HepG2 (cell line): ENCODE measurements around the gene UBC. TPM values are rescaled to one million over a fixed set of nuclear protein-coding genes. Genes with fewer than 3 reads are reported as not detected.
A peak's percentile ranks its signal among the peaks of the same experiment; 100 is the strongest.

Source experiments
- FOSL2 ChIP-seq: sonication (generic); formaldehyde crosslinking; IDR thresholded peaks from 2 replicates; pipeline ENCODE4 v1.4.0; 2020; ENCODE audit warnings: missing genetic modification reagents
- GATAD1 ChIP-seq: IDR thresholded peaks from 2 replicates; pipeline ENCODE4 v1.6.1; 2016; ENCODE audit warnings: missing genetic modification reagents, missing compliant biosample characterization
- GLI4 ChIP-seq: sonication (generic); formaldehyde crosslinking; IDR thresholded peaks from 2 replicates; pipeline ENCODE4 v1.5.1; 2020; ENCODE audit warnings: missing genetic modification reagents, mild to moderate bottlenecking, moderate library complexity, borderline replicate concordance
- KDM5A ChIP-seq: fragments of 200-600 bp; sonication (generic); IDR thresholded peaks from 2 replicates; pipeline ENCODE4 v1.7.0; 2018; ENCODE audit warnings: antibody characterized with exemption, mild to moderate bottlenecking, low read length, borderline replicate concordance
- NCOA5 ChIP-seq: sonication (generic); formaldehyde crosslinking; IDR thresholded peaks from 2 replicates; pipeline ENCODE4 v1.4.0; 2020; ENCODE audit warnings: missing genetic modification reagents
- SALL1 ChIP-seq: sonication (generic); formaldehyde crosslinking; IDR thresholded peaks from 2 replicates; pipeline ENCODE4 v1.8.0; 2022; ENCODE audit warnings: mild to moderate bottlenecking, missing genetic modification reagents
- SAP130 ChIP-seq: IDR thresholded peaks from 2 replicates; pipeline ENCODE4 v1.6.1; 2016; ENCODE audit warnings: low read depth
- SIN3A ChIP-seq: IDR thresholded peaks from 2 replicates; pipeline ENCODE4 v1.6.1; 2011; ENCODE audit warnings: low read depth, mild to moderate bottlenecking, control low read depth, low read length, borderline replicate concordance
- SMARCE1 ChIP-seq: fragments of 450-650 bp; IDR thresholded peaks from 2 replicates; pipeline ENCODE4 v1.6.1; 2017; ENCODE audit warnings: borderline replicate concordance
- SOX13 ChIP-seq, 3 experiments: fragments of 450-650 bp in 1 of 3; sonication (generic) in 1 of 3; formaldehyde crosslinking in 1 of 3; IDR thresholded peaks in 2 of 3; conservative IDR thresholded peaks in 1 of 3; 2 replicates each; pipeline versions ENCODE4 v1.5.0 to v1.6.1; 2016 to 2020; ENCODE audit warnings: antibody characterized with exemption in 1 of 3, mild to moderate bottlenecking in 1 of 3, missing compliant biosample characterization in 1 of 3, missing genetic modification reagents in 1 of 3, moderate library complexity in 1 of 3
- YEATS2 ChIP-seq: sonication (generic); formaldehyde crosslinking; IDR thresholded peaks from 2 replicates; pipeline ENCODE4 v1.4.0; 2020; ENCODE audit warnings: missing genetic modification reagents, borderline replicate concordance
- ZNF207 ChIP-seq: fragments of 450-650 bp; IDR thresholded peaks from 2 replicates; pipeline ENCODE4 v1.6.1; 2016; ENCODE audit warnings: antibody characterized with exemption, borderline replicate concordance
- ZNF567 ChIP-seq: sonication (generic); formaldehyde crosslinking; IDR thresholded peaks from 2 replicates; pipeline ENCODE4 v1.8.1; 2023; ENCODE audit warnings: mild to moderate bottlenecking, missing genetic modification reagents, borderline replicate concordance
- ZNF569 ChIP-seq: sonication (generic); formaldehyde crosslinking; IDR thresholded peaks from 2 replicates; pipeline ENCODE4 v1.5.0; 2020; ENCODE audit warnings: mild to moderate bottlenecking, missing genetic modification reagents, moderate library complexity, borderline replicate concordance
- ZNF766 ChIP-seq: sonication (generic); formaldehyde crosslinking; IDR thresholded peaks from 2 replicates; pipeline ENCODE4 v1.5.0; 2020; ENCODE audit warnings: missing genetic modification reagents, borderline replicate concordance
- ZNF772 ChIP-seq: sonication (generic); formaldehyde crosslinking; IDR thresholded peaks from 2 replicates; pipeline ENCODE4 v1.5.0; 2020; ENCODE audit warnings: mild to moderate bottlenecking, missing genetic modification reagents
- ZNF891 ChIP-seq: sonication (generic); formaldehyde crosslinking; IDR thresholded peaks from 2 replicates; pipeline ENCODE4 v1.5.0; 2020; ENCODE audit warnings: mild to moderate bottlenecking, missing genetic modification reagents
- polyA plus RNA-seq, 8 experiments: library from polyadenylated mRNA; depleted of rRNA in 3 of 8; stranded (reverse) in 7 of 8; unstranded in 1 of 8; fragments of >200 nt; fragmentation: Illumina TruSeq in 4 of 8; extraction: Trizol in 4 of 8; gene quantifications; 2 replicates each; pipeline versions ENCODE4 v1.2.1 to v1.2.3, GENCODE V29; 2011 to 2016; ENCODE audit warnings: low read depth in 4 of 8, missing spikeins in 1 of 8, mixed read lengths in 1 of 8; ENCODE audit not compliant: insufficient read depth in 1 of 8
- total RNA-seq, 5 experiments: library from RNA; depleted of rRNA; stranded (reverse); fragments of >200 nt; fragmentation: Illumina TruSeq; extraction: Trizol; gene quantifications; 2 replicates each; pipeline ENCODE4 v1.2.3, GENCODE V29; 2016; ENCODE audit warnings: low read depth in 1 of 5
- TF ChIP-seq, protein P1 (sequence below): sonication (generic); formaldehyde crosslinking; IDR thresholded peaks from 2 replicates; pipeline ENCODE4 v1.5.1; 2020; ENCODE audit warnings: mild to moderate bottlenecking, missing genetic modification reagents
- TF ChIP-seq, protein P2 (sequence below): sonication (generic); formaldehyde crosslinking; IDR thresholded peaks from 2 replicates; pipeline ENCODE4 v1.5.0; 2020; ENCODE audit warnings: missing genetic modification reagents
- TF ChIP-seq, protein P3 (sequence below): IDR thresholded peaks from 2 replicates; pipeline ENCODE4 v1.6.1; 2016; ENCODE audit warnings: control low read depth
- TF ChIP-seq, protein P4 (sequence below): sonication (generic); formaldehyde crosslinking; conservative IDR thresholded peaks from 2 replicates; pipeline ENCODE4 v1.4.0; 2020; ENCODE audit warnings: missing genetic modification reagents

Gene UBC
- total and polyA plus RNA-seq, 2 of the 13 experiments (the other 11 are each of a cell fraction or from before 2014, with no cell fraction given): 805 to 1,432 TPM

DNA sequence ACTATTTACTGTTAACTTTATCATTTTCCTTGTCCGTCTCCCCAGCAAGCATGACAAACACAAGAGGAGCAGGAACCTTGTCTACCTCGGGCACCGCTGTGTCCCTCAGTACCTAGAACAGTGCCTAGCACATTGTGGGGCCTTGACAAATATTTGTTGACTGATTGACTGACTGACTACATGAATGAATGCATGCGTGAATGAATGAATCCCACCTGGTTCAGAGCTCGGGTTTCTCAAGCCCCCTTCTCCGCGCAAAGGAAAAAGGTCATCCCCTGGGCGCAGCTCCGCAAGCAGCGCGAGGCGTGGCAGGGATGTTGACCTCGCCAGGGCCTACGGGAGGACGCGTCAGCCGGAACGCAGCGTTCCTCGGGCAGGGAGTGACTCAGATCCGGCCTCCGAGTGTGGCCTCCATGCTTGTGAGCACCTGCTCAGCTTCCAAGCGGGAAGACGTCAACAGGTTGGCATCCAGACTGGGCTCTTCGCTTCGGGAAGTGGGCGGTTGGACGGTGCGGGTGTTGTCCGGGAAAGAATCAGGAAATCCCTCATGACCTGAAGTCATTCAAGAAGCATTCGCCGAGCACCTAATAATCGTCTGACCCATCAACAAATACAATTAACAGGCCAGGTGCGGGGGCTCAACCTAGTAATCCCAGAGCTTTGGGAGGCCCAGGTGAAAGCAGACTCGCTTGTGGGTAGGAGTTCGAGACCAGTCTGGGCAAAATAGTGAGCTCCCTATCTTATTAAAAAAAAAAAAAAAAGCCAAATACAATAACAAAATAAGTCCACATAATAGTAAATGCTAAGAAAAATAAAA is 13.9 kb upstream of the UBC start (continued):
- TF ChIP-seq, protein P1, sequence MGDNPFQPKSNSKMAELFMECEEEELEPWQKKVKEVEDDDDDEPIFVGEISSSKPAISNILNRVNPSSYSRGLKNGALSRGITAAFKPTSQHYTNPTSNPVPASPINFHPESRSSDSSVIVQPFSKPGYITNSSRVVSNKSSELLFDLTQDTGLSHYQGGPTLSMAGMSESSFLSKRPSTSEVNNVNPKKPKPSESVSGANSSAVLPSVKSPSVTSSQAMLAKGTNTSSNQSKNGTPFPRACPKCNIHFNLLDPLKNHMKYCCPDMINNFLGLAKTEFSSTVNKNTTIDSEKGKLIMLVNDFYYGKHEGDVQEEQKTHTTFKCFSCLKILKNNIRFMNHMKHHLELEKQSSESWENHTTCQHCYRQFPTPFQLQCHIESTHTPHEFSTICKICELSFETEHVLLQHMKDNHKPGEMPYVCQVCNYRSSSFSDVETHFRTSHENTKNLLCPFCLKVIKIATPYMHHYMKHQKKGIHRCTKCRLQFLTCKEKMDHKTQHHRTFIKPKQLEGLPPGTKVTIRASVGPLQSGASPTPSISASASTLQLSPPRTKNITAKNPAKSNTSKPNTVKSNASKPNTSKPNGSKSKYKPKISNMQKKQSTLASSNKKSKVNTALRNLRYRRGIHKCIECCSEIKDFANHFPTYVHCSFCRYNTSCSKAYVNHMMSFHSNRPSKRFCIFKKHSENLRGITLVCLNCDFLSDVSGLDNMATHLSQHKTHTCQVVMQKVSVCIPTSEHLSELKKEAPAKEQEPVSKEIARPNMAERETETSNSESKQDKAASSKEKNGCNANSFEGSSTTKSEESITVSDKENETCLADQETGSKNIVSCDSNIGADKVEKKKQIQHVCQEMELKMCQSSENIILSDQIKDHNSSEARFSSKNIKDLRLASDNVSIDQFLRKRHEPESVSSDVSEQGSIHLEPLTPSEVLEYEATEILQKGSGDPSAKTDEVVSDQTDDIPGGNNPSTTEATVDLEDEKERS (CRISPR knock-in tag): no peak
- TF ChIP-seq KDM5A (no peak), SIN3A (no peak), GLI4 (CRISPR knock-in tag) (no peak), ZNF207 (no peak), SMARCE1 (no peak), SAP130 (CRISPR knock-in tag) (no peak; the same call in 1 of the 2 replicates), ZNF891 (CRISPR knock-in tag) (peak; percentile 51; the same call in 1 of the 2 replicates), ZNF772 (no peak), GATAD1 (CRISPR knock-in tag) (0 out of 2 replicates have a peak, but pooled peaks have one; percentile 11), NCOA5 (CRISPR knock-in tag) (no peak), ZNF567 (CRISPR knock-in tag) (0 out of 2 replicates have a peak, but pooled peaks have one; percentile 38), FOSL2 (CRISPR knock-in tag) (peak; percentile 47), SALL1 (CRISPR knock-in tag) (peak; percentile 11; the same call in 1 of the 2 replicates), SOX13 (IDR thresholded peaks at IDR 0.05) (no peak), SOX13 (CRISPR knock-in tag; conservative IDR thresholded peaks at IDR 0.05 in 1 of 2, IDR thresholded peaks at IDR 0.05 in 1 of 2) (no peak), ZNF569 (no peak), YEATS2 (CRISPR knock-in tag) (no peak), ZNF766 (CRISPR knock-in tag) (no peak)
- TF ChIP-seq, protein P2, sequence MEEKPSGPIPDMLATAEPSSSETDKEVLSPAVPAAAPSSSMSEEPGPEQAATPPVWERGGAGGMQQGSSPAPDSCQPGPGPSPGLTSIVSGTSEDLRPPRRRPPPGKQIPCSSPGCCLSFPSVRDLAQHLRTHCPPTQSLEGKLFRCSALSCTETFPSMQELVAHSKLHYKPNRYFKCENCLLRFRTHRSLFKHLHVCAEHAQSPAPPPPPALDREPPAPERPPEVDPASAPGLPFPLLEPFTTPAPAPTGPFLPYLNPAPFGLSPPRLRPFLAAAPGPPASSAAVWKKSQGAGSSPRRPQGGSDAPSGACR (CRISPR knock-in tag): no peak
- TF ChIP-seq, protein P3, sequence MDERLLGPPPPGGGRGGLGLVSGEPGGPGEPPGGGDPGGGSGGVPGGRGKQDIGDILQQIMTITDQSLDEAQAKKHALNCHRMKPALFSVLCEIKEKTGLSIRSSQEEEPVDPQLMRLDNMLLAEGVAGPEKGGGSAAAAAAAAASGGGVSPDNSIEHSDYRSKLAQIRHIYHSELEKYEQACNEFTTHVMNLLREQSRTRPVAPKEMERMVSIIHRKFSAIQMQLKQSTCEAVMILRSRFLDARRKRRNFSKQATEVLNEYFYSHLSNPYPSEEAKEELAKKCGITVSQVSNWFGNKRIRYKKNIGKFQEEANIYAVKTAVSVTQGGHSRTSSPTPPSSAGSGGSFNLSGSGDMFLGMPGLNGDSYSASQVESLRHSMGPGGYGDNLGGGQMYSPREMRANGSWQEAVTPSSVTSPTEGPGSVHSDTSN: no peak
- TF ChIP-seq, protein P4, sequence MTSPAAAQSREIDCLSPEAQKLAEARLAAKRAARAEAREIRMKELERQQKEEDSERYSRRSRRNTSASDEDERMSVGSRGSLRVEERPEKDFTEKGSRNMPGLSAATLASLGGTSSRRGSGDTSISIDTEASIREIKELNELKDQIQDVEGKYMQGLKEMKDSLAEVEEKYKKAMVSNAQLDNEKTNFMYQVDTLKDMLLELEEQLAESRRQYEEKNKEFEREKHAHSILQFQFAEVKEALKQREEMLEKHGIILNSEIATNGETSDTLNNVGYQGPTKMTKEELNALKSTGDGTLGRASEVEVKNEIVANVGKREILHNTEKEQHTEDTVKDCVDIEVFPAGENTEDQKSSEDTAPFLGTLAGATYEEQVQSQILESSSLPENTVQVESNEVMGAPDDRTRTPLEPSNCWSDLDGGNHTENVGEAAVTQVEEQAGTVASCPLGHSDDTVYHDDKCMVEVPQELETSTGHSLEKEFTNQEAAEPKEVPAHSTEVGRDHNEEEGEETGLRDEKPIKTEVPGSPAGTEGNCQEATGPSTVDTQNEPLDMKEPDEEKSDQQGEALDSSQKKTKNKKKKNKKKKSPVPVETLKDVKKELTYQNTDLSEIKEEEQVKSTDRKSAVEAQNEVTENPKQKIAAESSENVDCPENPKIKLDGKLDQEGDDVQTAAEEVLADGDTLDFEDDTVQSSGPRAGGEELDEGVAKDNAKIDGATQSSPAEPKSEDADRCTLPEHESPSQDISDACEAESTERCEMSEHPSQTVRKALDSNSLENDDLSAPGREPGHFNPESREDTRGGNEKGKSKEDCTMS: no peak
